ENCODE results near the gene ZMYND19. TPM values are rescaled to one million over a fixed set of nuclear protein-coding genes. Genes with fewer than 3 reads are reported as not detected.
A peak's percentile ranks its signal among the peaks of the same experiment; 100 is the strongest.

ZMYND19 gene
- total RNA-seq, 6 donors from 2014 or later = 10.2 to 28.3 (median 20.9) TPM

GRCh38 chr9:137582286-137582860 is 7.9 kb downstream of the ZMYND19 start:
- Histone ChIP-seq H3K27me3 (no peaks in the 10 kb centered on the region), H3K9me3 (no peaks in the 10 kb centered on the region), H3K36me3 (peaks cover 6 to 48% (median 33%) of the 10 kb centered on the region in 4 donors), H3K4me3 (no peak overlapping the region), H3K4me1 (peaks cover 12 to 19% (median 16%) of the 10 kb centered on the region in 4 donors), H3K27ac (no peak overlapping the region)
- ATAC-seq (ENCODE audit: low FRiP score in 2 of 2) = no peak
- WGBS, 2 donors = 74 to 83% methylated on average over 11 to 20 of the region's 20 CpGs
- TF ChIP-seq CTCF (IDR thresholded peaks at IDR 0.05) = peak in 2 of 6 experiments; percentile 33 to 39
- no peak for TF ChIP-seq POLR2A (IDR thresholded peaks at IDR 0.05)
- TF ChIP-seq POLR2AphosphoS5 (IDR thresholded peaks at IDR 0.05) = no peak
- TF ChIP-seq EP300 (IDR thresholded peaks at IDR 0.05) = no peak
- DNase-seq = peak in 1 of 2 donors; percentile 52

- H3K9me3 ChIP-seq = no peaks in the 10 kb centered on the region
- no peaks in the 10 kb centered on the region for H3K27me3 ChIP-seq
- peak in 1 of 2 donors; percentile 55 for DNase-seq
- H3K36me3 ChIP-seq = peaks cover 0 to 40% (median 27%) of the 10 kb centered on the region in 4 donors
- H3K4me3 ChIP-seq = no peak overlapping the region
- no peak overlapping the region for H3K27ac ChIP-seq
- no peak for ATAC-seq (ENCODE audit: low FRiP score in 2 of 2)
- TF ChIP-seq CTCF (IDR thresholded peaks at IDR 0.05) (no peak), POLR2A (IDR thresholded peaks at IDR 0.05) (no peak), POLR2AphosphoS5 (IDR thresholded peaks at IDR 0.05) (no peak), EP300 (IDR thresholded peaks at IDR 0.05) (no peak)
- peaks cover 16 to 26% (median 23%) of the 10 kb centered on the region in 4 donors for H3K4me1 ChIP-seq
- 88% methylated on average over 15 to 22 of the region's 22 CpGs for WGBS, 2 donors
Observed at GRCh38 chr9:137581361-137582285, 8.7 kb downstream of the ZMYND19 start.

GRCh38 chr9:137580954-137581322 is 9.4 kb downstream of the ZMYND19 start:
- no peak for ATAC-seq (ENCODE audit: low FRiP score in 2 of 2)
- H3K36me3 ChIP-seq = peaks cover 0 to 39% (median 25%) of the 10 kb centered on the region in 4 donors
- WGBS, 2 donors = 93 to 97% methylated on average over 4 of the region's 4 CpGs

GRCh38 chr9:137580209-137580953 is 9.9 kb downstream of the ZMYND19 start:
- H3K27me3 ChIP-seq = no peaks in the 10 kb centered on the region
- no peak for ATAC-seq (ENCODE audit: low FRiP score in 2 of 2)
- no peak overlapping the region for H3K27ac ChIP-seq
- H3K4me1 ChIP-seq = peaks cover 23 to 34% (median 29%) of the 10 kb centered on the region in 4 donors
- TF ChIP-seq CTCF (IDR thresholded peaks at IDR 0.05) (no peak), POLR2A (IDR thresholded peaks at IDR 0.05) (no peak), EP300 (IDR thresholded peaks at IDR 0.05) (no peak), POLR2AphosphoS5 (IDR thresholded peaks at IDR 0.05) (no peak)
- WGBS, 2 donors = 85 to 97% methylated on average over 17 to 23 of the region's 23 CpGs
- peaks cover 0 to 39% (median 23%) of the 10 kb centered on the region in 4 donors for H3K36me3 ChIP-seq
- no peaks in the 10 kb centered on the region for H3K9me3 ChIP-seq
- no peak overlapping the region for H3K4me3 ChIP-seq
- no peak for DNase-seq

More at GRCh38 chr9:137580954-137581322, 9.4 kb downstream of the ZMYND19 start:
- H3K9me3 ChIP-seq = no peaks in the 10 kb centered on the region
- H3K4me1 ChIP-seq = peaks cover 23 to 33% (median 26%) of the 10 kb centered on the region in 4 donors
- H3K27me3 ChIP-seq = no peaks in the 10 kb centered on the region
- no peak for DNase-seq
- TF ChIP-seq POLR2A (IDR thresholded peaks at IDR 0.05) (no peak), POLR2AphosphoS5 (IDR thresholded peaks at IDR 0.05) (no peak), EP300 (IDR thresholded peaks at IDR 0.05) (no peak), CTCF (IDR thresholded peaks at IDR 0.05) (no peak)
- no peak overlapping the region for H3K27ac ChIP-seq
- no peak overlapping the region for H3K4me3 ChIP-seq
